Neural cell (in vitro differentiated cells): ENCODE results near the gene PPP1R27.

Source experiments
- CTCF ChIP-seq: fragments of 450-650 bp; IDR thresholded peaks from 2 replicates; pipeline ENCODE4 v1.5.1; 2014; ENCODE audit warnings: antibody characterized with exemption, mild to moderate bottlenecking, moderate library complexity; ENCODE audit not compliant: poor library complexity, severe bottlenecking
- EP300 ChIP-seq: fragments of 450-650 bp; conservative IDR thresholded peaks from 2 replicates; pipeline ENCODE4 v1.6.1; 2014; ENCODE audit warnings: antibody characterized with exemption, mild to moderate bottlenecking, moderate library complexity; ENCODE audit not compliant: poor library complexity, severe bottlenecking

DNA sequence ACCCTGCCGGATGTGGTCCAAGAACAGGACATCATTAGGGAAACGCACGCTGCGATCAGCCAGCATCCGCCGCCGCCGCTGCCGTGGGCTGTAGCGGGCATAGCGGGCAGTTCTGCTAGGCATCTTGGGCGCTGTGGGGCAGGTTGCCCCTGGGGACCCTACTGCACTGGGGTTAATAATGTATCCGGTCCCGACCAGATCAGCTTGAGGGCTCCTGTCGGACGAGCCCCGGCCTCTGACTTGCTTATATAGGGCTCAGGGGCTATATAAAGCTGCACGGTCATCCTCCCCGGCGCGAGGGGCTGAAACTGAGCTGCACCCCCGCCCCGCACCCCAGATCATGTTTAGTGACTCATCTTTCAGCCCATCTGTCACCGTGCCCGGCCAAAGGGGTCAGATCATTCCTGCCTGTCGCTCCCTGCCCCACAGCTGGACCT is at the start of gene PPP1R27:
- TF ChIP-seq EP300 (no peak), CTCF (no peak)
